Activated naive CD4-positive, alpha-beta T cell treated with anti-CD3 and anti-CD28 coated beads for 36 hours (primary cell): ENCODE measurements around the gene NTRK3. TPM values are rescaled to one million over a fixed set of nuclear protein-coding genes. Genes with fewer than 3 reads are reported as not detected.

Experiments used
- CTCF ChIA-PET: fragments of 350-600 bp; sonication (Branson Sonifier 250); formaldehyde crosslinking; loops from one replicate; lab custom pipeline; 2021; ENCODE audit warnings: antibody characterized with exemption; lab: Charles Lee
- DNase-seq: peaks from one replicate; pipeline ENCODE4 v3.0.0-alpha.2; 2020
- H3K27ac Mint-ChIP-seq: one replicate; pipeline ENCODE4 v1.8.0; 2021; ENCODE audit warnings: mild to moderate bottlenecking, mixed read lengths
- H3K27me3 Mint-ChIP-seq: one replicate; pipeline ENCODE4 v1.8.0; 2021; ENCODE audit warnings: low read depth, mixed read lengths
- H3K36me3 Mint-ChIP-seq: one replicate; pipeline ENCODE4 v1.8.0; 2021; ENCODE audit warnings: low read depth, mixed read lengths
- H3K4me1 Mint-ChIP-seq: one replicate; pipeline ENCODE4 v1.8.0; 2021; ENCODE audit warnings: low read depth, mixed read lengths
- H3K4me3 Mint-ChIP-seq: one replicate; pipeline ENCODE4 v1.8.0; 2021; ENCODE audit warnings: mild to moderate bottlenecking, moderate library complexity, mixed read lengths
- H3K9me3 Mint-ChIP-seq: one replicate; pipeline ENCODE4 v1.8.0; 2021; ENCODE audit warnings: mixed read lengths
- intact Hi-C: fragments of 100-400 bp; cut with micrococcal nuclease; formaldehyde crosslinking; loops from one replicate; pipeline ENCODE4 v1.15.1; 2023
- total RNA-seq, 2 experiments: library from RNA; stranded (reverse); gene quantifications; one replicate each; pipeline ENCODE4 v1.2.3, GENCODE V29; 2021

Gene NTRK3
- total RNA-seq, 2 experiments from 2014 or later = 0.95 to 1.4 TPM

- Mint-ChIP-seq H3K27ac (no peak overlapping the region), H3K4me3 (no peak overlapping the region), H3K36me3 (no peaks in the 10 kb centered on the region), H3K4me1 (no peaks in the 10 kb centered on the region), H3K27me3 (no peaks in the 10 kb centered on the region), H3K9me3 (no peaks in the 10 kb centered on the region)
- CTCF ChIA-PET = no interaction called here
- intact Hi-C loops = no loop called here
- no peak for DNase-seq
These were observed 311.3 kb downstream of the NTRK3 start for GRCh38 chr15:87945246-87945645.

GRCh38 chr15:87944691-87945090 is 311.8 kb downstream of the NTRK3 start:
- intact Hi-C loops = no loop called here
- H3K4me3 Mint-ChIP-seq = no peak overlapping the region
- CTCF ChIA-PET = no interaction called here
- no peak overlapping the region for H3K27ac Mint-ChIP-seq
- peaks cover 3% of the 10 kb centered on the region for H3K4me1 Mint-ChIP-seq
- H3K36me3 Mint-ChIP-seq = no peaks in the 10 kb centered on the region
- DNase-seq = no peak
- H3K9me3 Mint-ChIP-seq = no peaks in the 10 kb centered on the region
- H3K27me3 Mint-ChIP-seq = no peaks in the 10 kb centered on the region

- no peak overlapping the region for H3K4me3 Mint-ChIP-seq
- DNase-seq = no peak
- no peaks in the 10 kb centered on the region for H3K9me3 Mint-ChIP-seq
- H3K36me3 Mint-ChIP-seq = no peaks in the 10 kb centered on the region
- H3K27ac Mint-ChIP-seq = no peak overlapping the region
- peaks cover 3% of the 10 kb centered on the region for H3K4me1 Mint-ChIP-seq
- CTCF ChIA-PET = no interaction called here
- intact Hi-C loops = no loop called here
- H3K27me3 Mint-ChIP-seq = no peaks in the 10 kb centered on the region
These were observed 312.5 kb downstream of the NTRK3 start for GRCh38 chr15:87944050-87944449.

GRCh38 chr15:87943626-87944025 is 312.9 kb downstream of the NTRK3 start:
- H3K27me3 Mint-ChIP-seq = no peaks in the 10 kb centered on the region
- intact Hi-C loops = no loop called here
- DNase-seq = no peak
- no peaks in the 10 kb centered on the region for H3K36me3 Mint-ChIP-seq
- H3K9me3 Mint-ChIP-seq = no peaks in the 10 kb centered on the region
- no peak overlapping the region for H3K27ac Mint-ChIP-seq
- no peak overlapping the region for H3K4me3 Mint-ChIP-seq
- CTCF ChIA-PET = interaction anchor here (0.6 kb wide), 1 partner anchor 125 kb away, joined by 3 read pairs; no protein-coding TSS in a partner anchor
- H3K4me1 Mint-ChIP-seq = peaks cover 3% of the 10 kb centered on the region

- DNase-seq = no peak
- intact Hi-C loops = no loop called here
- Mint-ChIP-seq H3K36me3 (no peaks in the 10 kb centered on the region), H3K27ac (no peak overlapping the region), H3K4me3 (no peak overlapping the region), H3K9me3 (no peaks in the 10 kb centered on the region), H3K4me1 (peaks cover 3% of the 10 kb centered on the region), H3K27me3 (no peaks in the 10 kb centered on the region)
- CTCF ChIA-PET = interaction anchor here (0.7 to 1.2 kb wide), 2 partner anchors 10 to 116 kb away, joined by 3 read pairs; no protein-coding TSS in a partner anchor
These were observed 314.2 kb downstream of the NTRK3 start for GRCh38 chr15:87942316-87942715.

- peaks cover 3% of the 10 kb centered on the region for H3K27me3 Mint-ChIP-seq
- no peak for DNase-seq
- no peaks in the 10 kb centered on the region for H3K9me3 Mint-ChIP-seq
- CTCF ChIA-PET = interaction anchor here (0.6 to 1.2 kb wide), 2 partner anchors 9 to 303 kb away, joined by 3 read pairs; no protein-coding TSS in a partner anchor
- no peaks in the 10 kb centered on the region for H3K36me3 Mint-ChIP-seq
- H3K4me1 Mint-ChIP-seq = peaks cover 3% of the 10 kb centered on the region
- H3K4me3 Mint-ChIP-seq = no peak overlapping the region
- intact Hi-C loops = no loop called here
- no peak overlapping the region for H3K27ac Mint-ChIP-seq
These were observed 314.9 kb downstream of the NTRK3 start for GRCh38 chr15:87941606-87942005.

- no peaks in the 10 kb centered on the region for H3K9me3 Mint-ChIP-seq
- intact Hi-C loops = no loop called here
- H3K4me3 Mint-ChIP-seq = no peak overlapping the region
- CTCF ChIA-PET = no interaction called here
- peaks cover 3% of the 10 kb centered on the region for H3K27me3 Mint-ChIP-seq
- DNase-seq = no peak
- H3K36me3 Mint-ChIP-seq = no peaks in the 10 kb centered on the region
- peaks cover 3% of the 10 kb centered on the region for H3K4me1 Mint-ChIP-seq
- H3K27ac Mint-ChIP-seq = no peak overlapping the region
These were observed 315.8 kb downstream of the NTRK3 start for GRCh38 chr15:87940768-87941167.

GRCh38 chr15:87939848-87940457 is 316.6 kb downstream of the NTRK3 start:
- Mint-ChIP-seq H3K36me3 (no peaks in the 10 kb centered on the region), H3K9me3 (no peaks in the 10 kb centered on the region), H3K27me3 (peaks cover 6% of the 10 kb centered on the region), H3K4me3 (no peak overlapping the region), H3K4me1 (peaks cover 3% of the 10 kb centered on the region), H3K27ac (no peak overlapping the region)
- intact Hi-C loops = no loop called here
- no peak for DNase-seq
- CTCF ChIA-PET = no interaction called here

- CTCF ChIA-PET = no interaction called here
- Mint-ChIP-seq H3K36me3 (no peaks in the 10 kb centered on the region), H3K27ac (no peak overlapping the region), H3K4me1 (peaks cover 3% of the 10 kb centered on the region), H3K9me3 (no peaks in the 10 kb centered on the region), H3K4me3 (no peak overlapping the region), H3K27me3 (peaks cover 6% of the 10 kb centered on the region)
- intact Hi-C loops = no loop called here
- no peak for DNase-seq
These were observed 318.5 kb downstream of the NTRK3 start for GRCh38 chr15:87938031-87938430.

- H3K36me3 Mint-ChIP-seq = no peaks in the 10 kb centered on the region
- H3K27me3 Mint-ChIP-seq = peaks cover 6% of the 10 kb centered on the region
- H3K4me3 Mint-ChIP-seq = no peak overlapping the region
- DNase-seq = no peak
- CTCF ChIA-PET = no interaction called here
- intact Hi-C loops = no loop called here
- H3K9me3 Mint-ChIP-seq = no peaks in the 10 kb centered on the region
- H3K27ac Mint-ChIP-seq = no peak overlapping the region
- H3K4me1 Mint-ChIP-seq = peaks cover 3% of the 10 kb centered on the region
These were observed 321.0 kb downstream of the NTRK3 start for GRCh38 chr15:87935583-87935982.

GRCh38 chr15:87931584-87931983 is 325.0 kb downstream of the NTRK3 start:
- H3K27me3 Mint-ChIP-seq = peaks cover 3% of the 10 kb centered on the region
- H3K27ac Mint-ChIP-seq = no peak overlapping the region
- no peaks in the 10 kb centered on the region for H3K36me3 Mint-ChIP-seq
- CTCF ChIA-PET = no interaction called here
- H3K9me3 Mint-ChIP-seq = no peaks in the 10 kb centered on the region
- intact Hi-C loops = no loop called here
- H3K4me1 Mint-ChIP-seq = no peaks in the 10 kb centered on the region
- H3K4me3 Mint-ChIP-seq = no peak overlapping the region
- no peak for DNase-seq

GRCh38 chr15:87930457-87930856 is 326.1 kb downstream of the NTRK3 start:
- intact Hi-C loops = no loop called here
- no peak overlapping the region for H3K4me3 Mint-ChIP-seq
- no peaks in the 10 kb centered on the region for H3K4me1 Mint-ChIP-seq
- CTCF ChIA-PET = no interaction called here
- H3K9me3 Mint-ChIP-seq = no peaks in the 10 kb centered on the region
- no peaks in the 10 kb centered on the region for H3K36me3 Mint-ChIP-seq
- H3K27me3 Mint-ChIP-seq = peaks cover 3% of the 10 kb centered on the region
- H3K27ac Mint-ChIP-seq = no peak overlapping the region
- DNase-seq = no peak

- no peaks in the 10 kb centered on the region for H3K9me3 Mint-ChIP-seq
- CTCF ChIA-PET = no interaction called here
- H3K4me3 Mint-ChIP-seq = no peak overlapping the region
- intact Hi-C loops = no loop called here
- no peaks in the 10 kb centered on the region for H3K27me3 Mint-ChIP-seq
- no peaks in the 10 kb centered on the region for H3K36me3 Mint-ChIP-seq
- no peaks in the 10 kb centered on the region for H3K4me1 Mint-ChIP-seq
- no peak for DNase-seq
- H3K27ac Mint-ChIP-seq = no peak overlapping the region
These were observed 326.7 kb downstream of the NTRK3 start for GRCh38 chr15:87929841-87930240.
